Breast epithelium (tissue), 3 donors: ENCODE measurements around the gene ASMTL.

ENCODE experiments used
- CTCF ChIP-seq, 3 donors: fragments of 450-650 bp; IDR thresholded peaks; one replicate each; pipeline ENCODE4 v1.5.1; 2016 to 2017; ENCODE audit warnings: antibody characterized with exemption in 3 of 3, mild to moderate bottlenecking in 3 of 3, moderate library complexity in 3 of 3
- POLR2A ChIP-seq: fragments of 450-650 bp; IDR thresholded peaks from one replicate; pipeline ENCODE4 v1.6.1; 2016; ENCODE audit warnings: antibody characterized with exemption, mild to moderate bottlenecking, moderate library complexity
- POLR2AphosphoS5 ChIP-seq, 3 donors: sonication (generic); formaldehyde crosslinking; IDR thresholded peaks; one replicate each; pipeline ENCODE4 v1.6.1; 2017; ENCODE audit warnings: antibody characterized with exemption in 3 of 3

- TF ChIP-seq POLR2A: no peak
- TF ChIP-seq CTCF (IDR thresholded peaks at IDR 0.05): no peak
- TF ChIP-seq POLR2AphosphoS5 (IDR thresholded peaks at IDR 0.05): peak in 1 of 3 donors; percentile 28
These were observed 34.1 kb upstream of the ASMTL start for GRCh38 chrX:1486749-1487361.
